Posterior cingulate gyrus (tissue), 11 donors: ENCODE data around the gene DHPS.
"Not testable (repeated sequence)": the region's sequence is repeated elsewhere in the genome, so short reads cannot be mapped to it uniquely, and the experiment has no call there.

Experiments used
- DNase-seq, 10 donors: peaks; one replicate each; pipeline versions ENCODE4 v3.0.0 to v3.0.0-alpha.2; 2020 to 2021; ENCODE audit warnings: mixed read lengths in 3 of 10
- intact Hi-C: fragments of 100-400 bp; cut with DNase I; formaldehyde crosslinking; loops from one replicate; pipeline ENCODE4 v1.15.1; 2023

DHPS gene

GRCh38 chr19:12706332-12706718, 24.6 kb upstream of the DHPS start:
- intact Hi-C loops, result no loop called here
- DNase-seq, result peak in 1 of 10 donors; percentile 78

GRCh38 chr19:12705654-12706331, 24.1 kb upstream of the DHPS start:
- intact Hi-C loops, result no loop called here
- peak in 1 of 10 donors; percentile 62 for DNase-seq

- peak in 1 of 10 donors; percentile 40 for DNase-seq
- intact Hi-C loops, result no loop called here
Observed at GRCh38 chr19:12705169-12705568, 23.5 kb upstream of the DHPS start.

- intact Hi-C loops, result no loop called here
- DNase-seq, result no peak
Observed at GRCh38 chr19:12703046-12703445, 21.4 kb upstream of the DHPS start.

GRCh38 chr19:12701596-12702282, 20.1 kb upstream of the DHPS start:
- DNase-seq, result no peak
- intact Hi-C loops, result no loop called here

GRCh38 chr19:12698138-12698537, 16.5 kb upstream of the DHPS start:
- intact Hi-C loops, result no loop called here
- DNase-seq, result no peak

GRCh38 chr19:12697425-12697824, 15.7 kb upstream of the DHPS start:
- intact Hi-C loops, DNase-seq: not testable (repeated sequence)

- intact Hi-C loops, result no loop called here
- DNase-seq, result peak; percentile 96 to 100 (median 99)
Observed at GRCh38 chr19:12696366-12697335, 15.0 kb upstream of the DHPS start, which contains the start of gene FBXW9. Gene FBXW9 (minus strand): TSS chr19:12696631. CDS start chr19:12696581, 50 bp downstream.

- DNase-seq, result no peak
- intact Hi-C loops, result no loop called here
Observed at GRCh38 chr19:12695997-12696365, 14.3 kb upstream of the DHPS start.

- intact Hi-C loops, result no loop called here
- DNase-seq, result no peak
Observed at GRCh38 chr19:12695514-12695913, 13.8 kb upstream of the DHPS start.

GRCh38 chr19:12695096-12695495, 13.4 kb upstream of the DHPS start:
- intact Hi-C loops, result no loop called here
- DNase-seq, result no peak

- DNase-seq, result no peak
- intact Hi-C loops, result no loop called here
Observed at GRCh38 chr19:12694641-12695040, 13.0 kb upstream of the DHPS start.

- DNase-seq, result no peak
- intact Hi-C loops, result no loop called here
Observed at GRCh38 chr19:12692960-12693359, 11.3 kb upstream of the DHPS start.

GRCh38 chr19:12689581-12690216, 8.0 kb upstream of the DHPS start:
- no peak for DNase-seq
- intact Hi-C loops, result no loop called here

GRCh38 chr19:12689012-12689411, 7.3 kb upstream of the DHPS start:
- DNase-seq, result no peak

GRCh38 chr19:12687496-12688196, 6.0 kb upstream of the DHPS start, which contains the start of gene GNG14:
Gene GNG14 (plus strand): TSS chr19:12687998. CDS start chr19:12688049, 51 bp downstream.
- no peak for DNase-seq
- intact Hi-C loops, result no loop called here

More at GRCh38 chr19:12689012-12689411, 7.3 kb upstream of the DHPS start:
- intact Hi-C loops, result no loop called here

GRCh38 chr19:12685831-12686230, 4.2 kb upstream of the DHPS start:
- DNase-seq, result no peak
- intact Hi-C loops, result no loop called here

GRCh38 chr19:12680034-12680433, 1.6 kb downstream of the DHPS start:
- intact Hi-C loops, result no loop called here
- DNase-seq, result no peak

GRCh38 chr19:12678039-12678438, 3.6 kb downstream of the DHPS start:
- intact Hi-C loops, DNase-seq: not testable (repeated sequence)

GRCh38 chr19:12676928-12677327, 4.8 kb downstream of the DHPS start:
- intact Hi-C loops, result no loop called here

More at GRCh38 chr19:12676928-12677327, 4.8 kb downstream of the DHPS start:
- DNase-seq, result no peak
